Measurements from ENCODE around the gene RPTOR. TPM values are rescaled to one million over a fixed set of nuclear protein-coding genes. Genes with fewer than 3 reads are reported as not detected.

RPTOR gene
- total RNA-seq, 3 donors from 2014 or later (not counting 1 experiment from before 2014, with no cell fraction given) = 49.2 to 63.6 (median 55.4) TPM

DNA sequence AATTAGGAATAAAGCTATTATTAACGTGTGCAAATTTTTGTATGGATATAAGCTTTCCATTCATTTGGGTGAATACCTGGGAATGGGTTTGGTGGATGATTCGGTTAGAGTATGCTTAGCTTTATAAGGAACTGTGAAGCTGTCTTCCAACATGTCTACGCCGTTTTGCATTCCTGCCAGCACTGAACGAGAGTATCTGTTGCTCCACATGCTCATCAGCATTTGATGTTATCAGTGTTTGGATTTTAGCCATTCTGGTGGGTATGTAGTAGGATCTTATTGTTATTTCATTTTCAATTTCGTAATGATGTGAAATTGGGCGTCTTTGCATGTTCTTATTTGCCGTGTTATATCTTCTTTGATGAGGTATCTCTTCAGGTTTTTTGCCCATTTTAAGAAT lies 168.0 kb downstream of the RPTOR start:
- Mint-ChIP-seq H3K27ac (peak overlapping the region; percentile 39 to 55), H3K4me3 (no peak overlapping the region), H3K9me3 (no peaks in the 10 kb centered on the region), H3K4me1 (peaks cover 57 to 63% of the 10 kb centered on the region in 2 donors), H3K36me3 (no peaks in the 10 kb centered on the region), H3K27me3 (ENCODE audit: low read depth in 2 of 2) (no peaks in the 10 kb centered on the region)
- Histone ChIP-seq H3K27ac (ENCODE audit: low read length) (peak overlapping the region; percentile 21), H3K9me3 (ENCODE audit: control insufficient read depth, insufficient read depth, low read length) (no peaks in the 10 kb centered on the region), H3K36me3 (ENCODE audit: control insufficient read depth, insufficient read depth, low read length) (no peaks in the 10 kb centered on the region), H3K4me3 (ENCODE audit: low read length) (no peak overlapping the region), H3K4me1 (ENCODE audit: control insufficient read depth, insufficient read depth, low read length) (peaks cover 26% of the 10 kb centered on the region), H3K27me3 (ENCODE audit: control insufficient read depth, insufficient read depth, low read length) (no peaks in the 10 kb centered on the region)
- DNase-seq (no peak), ATAC-seq (no peak)
- TF ChIP-seq, protein P1, sequence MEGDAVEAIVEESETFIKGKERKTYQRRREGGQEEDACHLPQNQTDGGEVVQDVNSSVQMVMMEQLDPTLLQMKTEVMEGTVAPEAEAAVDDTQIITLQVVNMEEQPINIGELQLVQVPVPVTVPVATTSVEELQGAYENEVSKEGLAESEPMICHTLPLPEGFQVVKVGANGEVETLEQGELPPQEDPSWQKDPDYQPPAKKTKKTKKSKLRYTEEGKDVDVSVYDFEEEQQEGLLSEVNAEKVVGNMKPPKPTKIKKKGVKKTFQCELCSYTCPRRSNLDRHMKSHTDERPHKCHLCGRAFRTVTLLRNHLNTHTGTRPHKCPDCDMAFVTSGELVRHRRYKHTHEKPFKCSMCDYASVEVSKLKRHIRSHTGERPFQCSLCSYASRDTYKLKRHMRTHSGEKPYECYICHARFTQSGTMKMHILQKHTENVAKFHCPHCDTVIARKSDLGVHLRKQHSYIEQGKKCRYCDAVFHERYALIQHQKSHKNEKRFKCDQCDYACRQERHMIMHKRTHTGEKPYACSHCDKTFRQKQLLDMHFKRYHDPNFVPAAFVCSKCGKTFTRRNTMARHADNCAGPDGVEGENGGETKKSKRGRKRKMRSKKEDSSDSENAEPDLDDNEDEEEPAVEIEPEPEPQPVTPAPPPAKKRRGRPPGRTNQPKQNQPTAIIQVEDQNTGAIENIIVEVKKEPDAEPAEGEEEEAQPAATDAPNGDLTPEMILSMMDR (IDR thresholded peaks at IDR 0.05) = no peak
- WGBS (ENCODE audit: insufficient coverage) = 80% methylated on average over 8 of the region's 8 CpGs
- intact Hi-C loops (cut with micrococcal nuclease) = no loop called here

DNA sequence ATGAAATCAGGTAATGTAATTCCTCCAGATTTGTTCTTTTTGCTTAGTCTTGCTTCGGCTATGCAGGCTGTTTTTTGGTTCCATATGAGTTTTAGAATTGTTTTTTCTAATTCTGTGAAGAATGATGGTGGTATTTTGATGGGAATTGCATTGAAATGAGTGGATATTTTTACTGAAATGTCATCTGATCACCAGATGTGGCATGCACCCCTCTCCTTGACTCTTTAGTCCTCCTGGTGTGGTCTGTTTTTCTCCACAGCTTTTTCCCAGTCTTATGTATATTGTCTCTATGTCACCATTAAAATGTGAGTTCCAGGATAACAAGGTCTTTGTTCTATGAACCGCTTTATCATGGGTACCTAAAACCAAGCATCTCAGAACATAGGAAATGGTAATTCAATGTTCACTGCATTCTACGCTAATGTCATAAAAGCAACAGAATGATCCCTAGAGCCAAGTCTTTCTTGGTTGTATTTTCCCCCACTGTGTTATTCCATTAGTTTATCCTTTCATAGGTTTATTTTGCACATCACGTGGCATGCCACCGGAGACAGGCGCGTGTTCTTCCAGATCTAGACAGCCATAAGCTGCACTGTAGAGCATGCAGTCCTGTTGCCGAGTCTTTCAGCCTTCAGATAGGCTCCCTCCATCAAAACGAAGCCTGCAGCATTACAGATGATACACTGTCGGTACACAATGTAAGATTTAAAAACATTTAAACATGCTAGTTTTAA lies 172.5 kb downstream of the RPTOR start:
- H3K4me1 ChIP-seq (ENCODE audit: control insufficient read depth, insufficient read depth, low read length) = peaks cover 15% of the 10 kb centered on the region
- Mint-ChIP-seq H3K36me3 (no peaks in the 10 kb centered on the region), H3K27me3 (ENCODE audit: low read depth in 2 of 2) (no peaks in the 10 kb centered on the region), H3K27ac (no peak overlapping the region), H3K4me3 (no peak overlapping the region), H3K9me3 (no peaks in the 10 kb centered on the region), H3K4me1 (peaks cover 44 to 49% of the 10 kb centered on the region in 2 donors)
- WGBS (ENCODE audit: insufficient coverage) = 96% methylated on average over 10 of the region's 10 CpGs
- no peaks in the 10 kb centered on the region for H3K9me3 ChIP-seq (ENCODE audit: control insufficient read depth, insufficient read depth, low read length)
- ATAC-seq (no peak), DNase-seq (no peak)
- TF ChIP-seq, protein P1 (IDR thresholded peaks at IDR 0.05) = no peak
- H3K27ac ChIP-seq (ENCODE audit: low read length) = no peak overlapping the region
- H3K27me3 ChIP-seq (ENCODE audit: control insufficient read depth, insufficient read depth, low read length) = no peaks in the 10 kb centered on the region
- intact Hi-C loops (cut with micrococcal nuclease) = no loop called here
- no peak overlapping the region for H3K4me3 ChIP-seq (ENCODE audit: low read length)
- no peaks in the 10 kb centered on the region for H3K36me3 ChIP-seq (ENCODE audit: control insufficient read depth, insufficient read depth, low read length)

DNA sequence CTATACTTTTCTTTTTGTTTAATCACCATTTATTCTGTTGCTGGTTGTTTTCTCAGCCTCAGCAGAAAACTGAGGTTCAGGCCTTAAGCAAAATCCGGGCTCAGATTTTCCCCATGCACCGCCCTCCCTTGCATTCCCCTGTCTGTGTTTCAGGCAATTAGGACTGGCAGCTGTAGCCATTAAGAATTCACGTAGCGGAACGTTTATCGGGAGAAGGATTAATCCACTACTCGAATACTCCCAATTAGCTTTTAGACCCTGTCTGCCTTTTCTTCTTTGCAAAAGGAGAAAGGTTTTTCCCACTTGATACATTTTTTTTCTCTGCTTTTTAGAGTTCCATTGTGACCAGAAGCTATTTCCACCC lies 173.1 kb downstream of the RPTOR start:
- WGBS (ENCODE audit: insufficient coverage) = 94% methylated on average over 7 of the region's 7 CpGs

More for the DNA sequence above, 173.1 kb downstream of the RPTOR start:
- Histone ChIP-seq H3K4me1 (ENCODE audit: control insufficient read depth, insufficient read depth, low read length) (peaks cover 18% of the 10 kb centered on the region), H3K9me3 (ENCODE audit: control insufficient read depth, insufficient read depth, low read length) (no peaks in the 10 kb centered on the region), H3K27ac (ENCODE audit: low read length) (no peak overlapping the region), H3K36me3 (ENCODE audit: control insufficient read depth, insufficient read depth, low read length) (no peaks in the 10 kb centered on the region), H3K4me3 (ENCODE audit: low read length) (no peak overlapping the region), H3K27me3 (ENCODE audit: control insufficient read depth, insufficient read depth, low read length) (no peaks in the 10 kb centered on the region)
- Mint-ChIP-seq H3K4me1 (peaks cover 44 to 49% of the 10 kb centered on the region in 2 donors), H3K4me3 (no peak overlapping the region), H3K36me3 (no peaks in the 10 kb centered on the region), H3K27me3 (ENCODE audit: low read depth in 2 of 2) (no peaks in the 10 kb centered on the region), H3K27ac (no peak overlapping the region), H3K9me3 (no peaks in the 10 kb centered on the region)
- intact Hi-C loops (cut with micrococcal nuclease) = no loop called here
- DNase-seq (no peak), ATAC-seq (no peak)
- TF ChIP-seq, protein P1 (IDR thresholded peaks at IDR 0.05) = no peak
